Measurements from ENCODE around the gene RGS10. TPM values are rescaled to one million over a fixed set of nuclear protein-coding genes. Genes with fewer than 3 reads are reported as not detected.

RGS10 gene
- total and polyA plus RNA-seq, 9 of the 15 experiments (the other 6 are each of a cell fraction or from before 2014, with no cell fraction given) = 31.9 to 123 (median 62.1) TPM

DNA sequence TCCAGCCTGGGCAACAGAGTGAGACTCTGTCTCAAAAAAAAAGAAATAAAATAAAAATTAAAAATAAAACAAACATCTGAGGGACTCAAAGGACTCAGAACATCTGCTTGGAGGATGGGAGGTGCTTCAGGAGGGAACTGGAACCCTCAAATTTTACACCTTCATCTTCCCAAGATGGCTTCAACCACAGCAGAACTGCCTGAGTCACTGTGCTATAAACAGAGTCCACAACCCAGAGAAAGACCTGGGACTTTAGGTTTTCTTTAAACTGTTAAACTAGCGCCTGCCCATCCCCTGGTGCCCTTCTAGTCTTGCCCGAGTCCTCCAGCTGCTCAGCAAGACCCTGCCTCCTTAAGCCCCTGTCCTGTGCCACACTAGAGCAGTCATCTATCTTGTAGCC, 40.8 kb downstream of the RGS10 start (continued):
- no peak for TF ChIP-seq ZNF780A (CRISPR knock-in tag; IDR thresholded peaks at IDR 0.05)
- no peak for TF ChIP-seq CTBP1 (IDR thresholded peaks at IDR 0.05; ENCODE audit: borderline replicate concordance)
- TF ChIP-seq ZBTB9 (CRISPR knock-in tag; IDR thresholded peaks at IDR 0.05) = no peak
- no peak for TF ChIP-seq TAF9B (IDR thresholded peaks at IDR 0.05; ENCODE audit: partially characterized antibody)
- no peak for TF ChIP-seq STAG1 (CRISPR knock-in tag; IDR thresholded peaks at IDR 0.05; ENCODE audit: borderline replicate concordance)
- TF ChIP-seq, protein P1, sequence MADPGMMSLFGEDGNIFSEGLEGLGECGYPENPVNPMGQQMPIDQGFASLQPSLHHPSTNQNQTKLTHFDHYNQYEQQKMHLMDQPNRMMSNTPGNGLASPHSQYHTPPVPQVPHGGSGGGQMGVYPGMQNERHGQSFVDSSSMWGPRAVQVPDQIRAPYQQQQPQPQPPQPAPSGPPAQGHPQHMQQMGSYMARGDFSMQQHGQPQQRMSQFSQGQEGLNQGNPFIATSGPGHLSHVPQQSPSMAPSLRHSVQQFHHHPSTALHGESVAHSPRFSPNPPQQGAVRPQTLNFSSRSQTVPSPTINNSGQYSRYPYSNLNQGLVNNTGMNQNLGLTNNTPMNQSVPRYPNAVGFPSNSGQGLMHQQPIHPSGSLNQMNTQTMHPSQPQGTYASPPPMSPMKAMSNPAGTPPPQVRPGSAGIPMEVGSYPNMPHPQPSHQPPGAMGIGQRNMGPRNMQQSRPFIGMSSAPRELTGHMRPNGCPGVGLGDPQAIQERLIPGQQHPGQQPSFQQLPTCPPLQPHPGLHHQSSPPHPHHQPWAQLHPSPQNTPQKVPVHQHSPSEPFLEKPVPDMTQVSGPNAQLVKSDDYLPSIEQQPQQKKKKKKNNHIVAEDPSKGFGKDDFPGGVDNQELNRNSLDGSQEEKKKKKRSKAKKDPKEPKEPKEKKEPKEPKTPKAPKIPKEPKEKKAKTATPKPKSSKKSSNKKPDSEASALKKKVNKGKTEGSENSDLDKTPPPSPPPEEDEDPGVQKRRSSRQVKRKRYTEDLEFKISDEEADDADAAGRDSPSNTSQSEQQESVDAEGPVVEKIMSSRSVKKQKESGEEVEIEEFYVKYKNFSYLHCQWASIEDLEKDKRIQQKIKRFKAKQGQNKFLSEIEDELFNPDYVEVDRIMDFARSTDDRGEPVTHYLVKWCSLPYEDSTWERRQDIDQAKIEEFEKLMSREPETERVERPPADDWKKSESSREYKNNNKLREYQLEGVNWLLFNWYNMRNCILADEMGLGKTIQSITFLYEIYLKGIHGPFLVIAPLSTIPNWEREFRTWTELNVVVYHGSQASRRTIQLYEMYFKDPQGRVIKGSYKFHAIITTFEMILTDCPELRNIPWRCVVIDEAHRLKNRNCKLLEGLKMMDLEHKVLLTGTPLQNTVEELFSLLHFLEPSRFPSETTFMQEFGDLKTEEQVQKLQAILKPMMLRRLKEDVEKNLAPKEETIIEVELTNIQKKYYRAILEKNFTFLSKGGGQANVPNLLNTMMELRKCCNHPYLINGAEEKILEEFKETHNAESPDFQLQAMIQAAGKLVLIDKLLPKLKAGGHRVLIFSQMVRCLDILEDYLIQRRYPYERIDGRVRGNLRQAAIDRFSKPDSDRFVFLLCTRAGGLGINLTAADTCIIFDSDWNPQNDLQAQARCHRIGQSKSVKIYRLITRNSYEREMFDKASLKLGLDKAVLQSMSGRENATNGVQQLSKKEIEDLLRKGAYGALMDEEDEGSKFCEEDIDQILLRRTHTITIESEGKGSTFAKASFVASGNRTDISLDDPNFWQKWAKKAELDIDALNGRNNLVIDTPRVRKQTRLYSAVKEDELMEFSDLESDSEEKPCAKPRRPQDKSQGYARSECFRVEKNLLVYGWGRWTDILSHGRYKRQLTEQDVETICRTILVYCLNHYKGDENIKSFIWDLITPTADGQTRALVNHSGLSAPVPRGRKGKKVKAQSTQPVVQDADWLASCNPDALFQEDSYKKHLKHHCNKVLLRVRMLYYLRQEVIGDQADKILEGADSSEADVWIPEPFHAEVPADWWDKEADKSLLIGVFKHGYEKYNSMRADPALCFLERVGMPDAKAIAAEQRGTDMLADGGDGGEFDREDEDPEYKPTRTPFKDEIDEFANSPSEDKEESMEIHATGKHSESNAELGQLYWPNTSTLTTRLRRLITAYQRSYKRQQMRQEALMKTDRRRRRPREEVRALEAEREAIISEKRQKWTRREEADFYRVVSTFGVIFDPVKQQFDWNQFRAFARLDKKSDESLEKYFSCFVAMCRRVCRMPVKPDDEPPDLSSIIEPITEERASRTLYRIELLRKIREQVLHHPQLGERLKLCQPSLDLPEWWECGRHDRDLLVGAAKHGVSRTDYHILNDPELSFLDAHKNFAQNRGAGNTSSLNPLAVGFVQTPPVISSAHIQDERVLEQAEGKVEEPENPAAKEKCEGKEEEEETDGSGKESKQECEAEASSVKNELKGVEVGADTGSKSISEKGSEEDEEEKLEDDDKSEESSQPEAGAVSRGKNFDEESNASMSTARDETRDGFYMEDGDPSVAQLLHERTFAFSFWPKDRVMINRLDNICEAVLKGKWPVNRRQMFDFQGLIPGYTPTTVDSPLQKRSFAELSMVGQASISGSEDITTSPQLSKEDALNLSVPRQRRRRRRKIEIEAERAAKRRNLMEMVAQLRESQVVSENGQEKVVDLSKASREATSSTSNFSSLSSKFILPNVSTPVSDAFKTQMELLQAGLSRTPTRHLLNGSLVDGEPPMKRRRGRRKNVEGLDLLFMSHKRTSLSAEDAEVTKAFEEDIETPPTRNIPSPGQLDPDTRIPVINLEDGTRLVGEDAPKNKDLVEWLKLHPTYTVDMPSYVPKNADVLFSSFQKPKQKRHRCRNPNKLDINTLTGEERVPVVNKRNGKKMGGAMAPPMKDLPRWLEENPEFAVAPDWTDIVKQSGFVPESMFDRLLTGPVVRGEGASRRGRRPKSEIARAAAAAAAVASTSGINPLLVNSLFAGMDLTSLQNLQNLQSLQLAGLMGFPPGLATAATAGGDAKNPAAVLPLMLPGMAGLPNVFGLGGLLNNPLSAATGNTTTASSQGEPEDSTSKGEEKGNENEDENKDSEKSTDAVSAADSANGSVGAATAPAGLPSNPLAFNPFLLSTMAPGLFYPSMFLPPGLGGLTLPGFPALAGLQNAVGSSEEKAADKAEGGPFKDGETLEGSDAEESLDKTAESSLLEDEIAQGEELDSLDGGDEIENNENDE (IDR thresholded peaks at IDR 0.05; ENCODE audit: low read depth, low read length) = no peak
- TF ChIP-seq C11orf30 (IDR thresholded peaks at IDR 0.05; ENCODE audit: low read depth) = no peak
